ENCODE data around the gene MXI1. TPM values are rescaled to one million over a fixed set of nuclear protein-coding genes. Genes with fewer than 3 reads are reported as not detected.

Gene MXI1
- polyA plus RNA-seq, 1 donor from 2014 or later = 13.9 TPM

- Mint-ChIP-seq H3K9me3 (no peaks in the 10 kb centered on the region), H3K4me1 (peaks cover 6 to 13% (median 6%) of the 10 kb centered on the region in 3 donors), H3K4me3 (peak overlapping the region in 1 of 4 donors; percentile 58), H3K36me3 (no peaks in the 10 kb centered on the region), H3K27ac (peak overlapping the region in 1 of 3 donors; percentile 19), H3K27me3 (peaks cover 23% of the 10 kb centered on the region)
Measured at GRCh38 chr10:110205051-110205675, 2.2 kb upstream of the MXI1 start.

DNA sequence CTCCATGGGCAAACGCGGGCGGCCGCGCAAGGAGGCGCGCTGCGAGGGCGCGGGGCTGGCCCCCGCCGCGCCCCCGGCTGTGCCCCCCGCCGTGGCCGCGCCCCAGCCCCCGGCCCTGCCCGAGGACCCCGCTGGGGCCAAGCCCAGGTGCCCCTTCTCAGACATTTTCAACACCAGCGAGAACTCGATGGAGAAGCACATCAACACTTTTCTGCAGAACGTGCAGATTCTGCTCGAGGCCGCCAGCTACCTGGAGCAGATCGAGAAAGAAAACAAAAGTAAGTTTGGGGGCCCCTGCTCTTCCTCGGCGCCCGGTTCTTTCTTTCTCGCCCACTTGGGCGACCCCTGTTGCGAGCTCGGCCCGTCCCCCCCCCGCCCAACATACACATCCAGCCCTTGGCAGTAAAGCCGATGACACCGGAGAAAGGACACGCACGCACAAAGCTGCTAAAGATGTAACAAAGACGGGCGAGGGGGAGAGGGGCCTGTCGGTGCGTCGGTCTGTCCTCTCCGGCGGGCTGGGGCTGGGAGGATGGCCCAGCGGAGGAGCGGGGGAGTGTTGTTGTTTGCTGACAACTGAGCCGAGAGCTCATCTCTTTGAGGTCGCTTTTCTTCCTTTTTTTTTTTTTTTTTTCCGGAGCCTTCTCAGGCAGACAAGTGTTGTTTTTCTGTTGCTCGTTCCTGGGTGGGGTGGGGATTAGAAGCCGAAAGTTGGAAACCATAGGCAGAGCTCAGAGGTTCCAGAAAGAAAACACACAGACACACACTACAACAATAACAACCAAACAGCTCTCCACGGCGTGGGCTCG lies 604 bp downstream of the MXI1 start:
- H3K4me1 Mint-ChIP-seq = peaks cover 18 to 34% (median 23%) of the 10 kb centered on the region in 3 donors
- peaks cover 19% of the 10 kb centered on the region for H3K27me3 Mint-ChIP-seq

DNA sequence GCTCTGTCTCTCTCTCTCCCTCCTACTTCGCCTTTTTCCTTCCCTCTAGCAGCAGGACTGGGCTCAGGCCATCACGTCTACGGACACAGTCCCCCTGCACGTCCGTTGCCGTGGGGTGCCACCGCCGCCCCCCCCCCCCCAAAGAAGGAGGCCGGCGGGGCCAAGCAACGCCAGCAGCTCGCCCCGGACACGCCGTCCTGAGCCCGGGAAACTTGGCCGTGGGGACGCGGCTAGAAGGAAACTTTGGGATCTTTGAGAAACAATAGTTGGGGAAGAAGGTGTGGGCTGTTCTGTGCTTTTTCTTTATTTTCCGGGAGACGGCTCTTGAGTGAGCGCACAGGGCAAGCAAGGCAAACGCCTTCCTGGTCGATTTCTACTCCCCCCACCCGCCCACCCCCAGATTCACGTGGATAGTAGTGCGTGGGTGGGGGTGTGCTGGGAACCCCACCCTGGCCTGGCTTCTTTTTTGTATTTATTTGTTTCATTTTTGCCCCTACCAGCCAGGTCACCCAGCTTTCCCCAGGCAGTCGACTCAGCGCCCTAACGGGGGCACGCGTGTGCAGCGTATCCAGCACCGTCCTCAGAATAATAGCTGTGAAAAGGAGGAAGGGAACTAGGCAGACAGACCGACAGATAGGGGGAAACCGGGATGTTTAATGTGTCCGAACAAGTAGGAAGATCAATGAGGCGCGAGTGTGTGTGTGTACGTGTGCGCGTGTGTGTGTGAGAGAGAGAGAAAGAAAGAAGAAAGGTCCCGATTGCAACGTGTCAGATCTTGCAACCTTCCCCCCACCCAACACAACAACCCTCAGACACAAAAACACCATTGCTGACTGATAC lies 1.4 kb downstream of the MXI1 start:
- Mint-ChIP-seq H3K9me3 (no peaks in the 10 kb centered on the region), H3K4me1 (peaks cover 18 to 34% (median 29%) of the 10 kb centered on the region in 3 donors)

More for the DNA sequence above, 604 bp downstream of the MXI1 start:
- Mint-ChIP-seq H3K9me3 (no peaks in the 10 kb centered on the region), H3K27ac (peak overlapping the region in 1 of 3 donors; percentile 76), H3K36me3 (no peaks in the 10 kb centered on the region), H3K4me3 (peak overlapping the region; percentile 92 to 99 (median 95))

GRCh38 chr10:110209454-110209925 lies 2.1 kb downstream of the MXI1 start:
- Mint-ChIP-seq H3K4me3 (peak overlapping the region; percentile 92 to 99 (median 95)), H3K4me1 (peaks cover 20 to 34% (median 31%) of the 10 kb centered on the region in 3 donors), H3K9me3 (no peaks in the 10 kb centered on the region), H3K27ac (peak overlapping the region; percentile 21 to 81 (median 76)), H3K36me3 (no peaks in the 10 kb centered on the region), H3K27me3 (peaks cover 20% of the 10 kb centered on the region)

More for the DNA sequence above, 1.4 kb downstream of the MXI1 start:
- Mint-ChIP-seq H3K27me3 (peaks cover 23% of the 10 kb centered on the region), H3K27ac (peak overlapping the region; percentile 21 to 81 (median 76)), H3K4me3 (peak overlapping the region; percentile 92 to 99 (median 95)), H3K36me3 (no peaks in the 10 kb centered on the region)

DNA sequence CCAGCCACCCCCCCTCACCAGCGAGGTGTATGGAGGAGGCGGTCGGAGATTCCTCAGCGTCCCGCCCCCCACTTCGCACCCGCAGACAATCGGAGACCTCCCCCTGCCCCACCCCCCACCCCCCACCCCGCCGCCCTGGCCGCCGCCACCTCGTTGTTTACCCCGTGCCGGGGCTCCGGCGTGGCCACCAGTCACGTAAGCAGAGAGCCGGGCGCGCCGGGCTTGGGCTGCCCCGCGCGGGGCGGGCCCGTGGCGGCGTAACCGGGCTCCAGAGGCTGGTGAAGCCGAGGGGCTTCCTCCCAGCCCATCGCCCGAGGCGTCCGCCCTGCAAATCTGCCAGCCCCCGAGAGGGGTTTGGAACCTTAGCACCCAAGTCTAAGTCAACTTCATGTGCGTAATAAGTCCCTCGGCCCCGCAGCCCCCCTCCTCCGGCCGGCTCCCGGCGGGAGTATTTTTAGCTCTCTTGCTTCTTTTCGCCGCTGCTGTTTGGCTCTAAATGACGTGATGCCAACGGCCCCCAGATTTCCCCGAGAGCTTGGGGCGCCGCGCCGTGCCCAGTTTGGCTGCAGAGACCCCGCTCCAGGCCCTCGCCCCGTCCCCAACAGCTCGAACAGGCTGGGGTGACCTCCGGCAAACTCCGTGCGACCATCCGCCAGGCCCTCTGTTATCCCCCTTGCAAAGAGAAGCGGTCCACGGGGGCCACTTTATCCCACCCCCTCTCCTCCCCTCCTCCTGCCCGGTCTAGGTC lies 2.7 kb downstream of the MXI1 start:
- H3K9me3 Mint-ChIP-seq = no peaks in the 10 kb centered on the region
- H3K4me1 Mint-ChIP-seq = peaks cover 22 to 34% (median 31%) of the 10 kb centered on the region in 3 donors
- H3K27me3 Mint-ChIP-seq = peaks cover 20% of the 10 kb centered on the region
- H3K36me3 Mint-ChIP-seq = no peaks in the 10 kb centered on the region
- H3K4me3 Mint-ChIP-seq = peak overlapping the region; percentile 92 to 99 (median 95)
- H3K27ac Mint-ChIP-seq = peak overlapping the region; percentile 21 to 93 (median 82)

GRCh38 chr10:110210674-110211464 lies 3.5 kb downstream of the MXI1 start:
- Mint-ChIP-seq H3K27ac (peak overlapping the region; percentile 65 to 93 (median 82)), H3K9me3 (no peaks in the 10 kb centered on the region), H3K4me3 (peak overlapping the region; percentile 90 to 96 (median 94)), H3K27me3 (peaks cover 23% of the 10 kb centered on the region), H3K36me3 (no peaks in the 10 kb centered on the region), H3K4me1 (peaks cover 26 to 34% (median 31%) of the 10 kb centered on the region in 3 donors)

GRCh38 chr10:110211465-110211843 lies 4.0 kb downstream of the MXI1 start:
- H3K27me3 Mint-ChIP-seq = peaks cover 23% of the 10 kb centered on the region
- peaks cover 26 to 31% (median 31%) of the 10 kb centered on the region in 3 donors for H3K4me1 Mint-ChIP-seq
- H3K27ac Mint-ChIP-seq = peak overlapping the region; percentile 65 to 93 (median 82)
- no peaks in the 10 kb centered on the region for H3K36me3 Mint-ChIP-seq
- no peaks in the 10 kb centered on the region for H3K9me3 Mint-ChIP-seq
- H3K4me3 Mint-ChIP-seq = peak overlapping the region; percentile 90 to 96 (median 94)

DNA sequence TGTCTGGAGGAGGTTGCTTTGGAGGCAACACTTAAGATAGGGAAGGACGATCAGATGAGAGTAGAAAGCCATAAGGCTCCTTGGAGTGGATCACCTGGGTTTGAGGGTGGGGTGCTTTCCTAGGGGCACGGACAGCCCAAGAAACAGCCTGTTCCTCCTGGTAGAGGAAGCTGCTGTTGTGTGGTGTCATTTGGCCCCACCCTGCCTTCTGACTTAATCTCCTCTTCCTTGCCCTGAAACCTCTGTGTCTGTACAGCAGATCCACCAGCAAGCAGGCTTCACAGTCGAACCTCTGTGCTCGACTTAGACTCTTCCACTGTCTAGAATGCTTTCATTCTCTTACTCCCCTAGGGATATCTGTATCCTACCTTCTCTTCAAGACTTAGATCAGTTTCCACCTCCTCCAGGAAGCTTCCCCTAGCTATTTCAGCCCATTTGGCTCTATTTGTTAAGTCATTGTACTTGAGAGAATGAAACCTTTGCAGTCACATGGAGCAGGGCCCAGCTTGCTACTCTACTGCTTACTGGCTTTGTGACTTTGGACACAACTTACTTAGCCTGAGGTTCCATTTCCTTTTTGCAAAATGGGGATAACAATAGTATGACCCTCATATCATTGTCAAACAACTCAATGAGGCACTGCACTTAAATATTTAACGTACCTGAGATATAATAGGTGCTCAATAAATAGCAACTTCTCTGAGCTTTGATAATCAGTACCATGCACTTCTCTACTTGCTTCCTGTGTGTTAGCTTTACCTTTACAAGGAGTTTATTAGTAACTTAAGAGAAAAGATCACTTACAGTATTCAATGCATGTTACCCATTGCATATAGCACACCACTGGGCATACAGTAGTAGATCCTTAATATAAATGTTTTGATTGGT lies 5.0 kb downstream of the MXI1 start:
- Mint-ChIP-seq H3K4me3 (peak overlapping the region; percentile 90 to 96 (median 94)), H3K9me3 (no peaks in the 10 kb centered on the region), H3K36me3 (no peaks in the 10 kb centered on the region), H3K27ac (peak overlapping the region; percentile 65 to 90 (median 82)), H3K4me1 (peaks cover 22 to 27% (median 26%) of the 10 kb centered on the region in 3 donors), H3K27me3 (peaks cover 18% of the 10 kb centered on the region)

- no peaks in the 10 kb centered on the region for H3K36me3 Mint-ChIP-seq
- H3K27me3 Mint-ChIP-seq = peaks cover 16% of the 10 kb centered on the region
- H3K9me3 Mint-ChIP-seq = no peaks in the 10 kb centered on the region
- peaks cover 23 to 36% (median 34%) of the 10 kb centered on the region in 3 donors for H3K4me1 Mint-ChIP-seq
- peak overlapping the region in 1 of 4 donors; percentile 60 for H3K4me3 Mint-ChIP-seq
- H3K27ac Mint-ChIP-seq = peak overlapping the region in 2 of 3 donors; percentile 23 to 46
Measured at GRCh38 chr10:110214371-110214826, 7.0 kb downstream of the MXI1 start.

DNA sequence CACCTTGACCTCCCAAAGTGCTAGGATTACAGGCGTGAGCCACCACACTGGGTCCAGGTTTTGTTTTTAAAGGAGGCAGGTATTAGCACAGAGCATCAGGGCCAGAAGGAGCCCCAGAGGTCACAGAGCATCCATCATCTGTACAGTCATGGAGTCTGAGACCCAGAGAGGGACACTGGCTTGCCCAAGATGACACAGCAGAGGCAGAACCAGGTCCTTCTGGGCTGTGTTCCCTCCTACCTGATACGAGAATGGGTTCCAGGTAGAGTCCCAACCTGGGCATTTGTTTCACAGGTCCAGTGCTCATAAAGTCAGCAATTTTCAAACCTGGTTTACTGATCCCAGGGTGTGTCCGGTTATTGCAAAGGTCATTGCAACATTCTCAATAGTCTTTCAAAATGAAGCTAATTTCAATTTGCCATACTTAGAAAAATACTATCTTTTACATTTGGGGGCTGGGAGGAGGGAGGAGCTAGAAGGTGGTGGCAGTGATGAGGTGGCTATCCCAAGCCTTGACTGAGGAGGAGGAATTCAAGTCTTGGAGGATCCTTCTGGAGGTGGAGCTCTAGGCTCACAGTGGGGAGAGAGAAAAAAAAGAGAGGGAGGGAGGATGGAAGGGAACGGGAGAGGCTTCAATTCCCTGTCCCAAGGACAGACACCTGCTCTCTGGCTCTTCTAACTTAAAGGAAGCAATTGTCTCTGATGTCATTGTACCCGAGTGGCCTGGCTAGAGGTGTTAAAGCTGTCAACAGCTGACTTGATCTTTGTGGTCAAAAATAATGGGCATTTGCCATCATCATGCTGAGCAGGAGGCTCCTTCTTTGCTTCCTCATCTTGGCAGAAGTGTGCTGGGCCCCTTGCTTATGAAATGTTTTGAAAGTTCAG lies 8.1 kb downstream of the MXI1 start:
- H3K27ac Mint-ChIP-seq = no peak overlapping the region
- no peaks in the 10 kb centered on the region for H3K9me3 Mint-ChIP-seq
- peaks cover 16% of the 10 kb centered on the region for H3K27me3 Mint-ChIP-seq
- no peaks in the 10 kb centered on the region for H3K36me3 Mint-ChIP-seq
- H3K4me3 Mint-ChIP-seq = peak overlapping the region in 3 of 4 donors; percentile 51 to 60 (median 56)
- peaks cover 25 to 36% (median 34%) of the 10 kb centered on the region in 3 donors for H3K4me1 Mint-ChIP-seq

- H3K9me3 Mint-ChIP-seq = no peaks in the 10 kb centered on the region
- H3K4me1 Mint-ChIP-seq = peaks cover 25 to 34% (median 32%) of the 10 kb centered on the region in 3 donors
- H3K36me3 Mint-ChIP-seq = no peaks in the 10 kb centered on the region
- peaks cover 15% of the 10 kb centered on the region for H3K27me3 Mint-ChIP-seq
- peak overlapping the region in 1 of 4 donors; percentile 60 for H3K4me3 Mint-ChIP-seq
- no peak overlapping the region for H3K27ac Mint-ChIP-seq
Measured at GRCh38 chr10:110216240-110216639, 8.8 kb downstream of the MXI1 start.
